UCSD-AML1 (cell line): ENCODE results near the gene SP5.
"Not testable (repeated sequence)": the region's sequence is repeated elsewhere in the genome, so short reads cannot be mapped to it uniquely, and the experiment has no call there.

ENCODE experiments used
- DNase-seq: peaks from one replicate; lab custom pipeline; 2025; ENCODE audit not compliant: unreplicated experiment; lab: John Stamatoyannopoulos, UW

SP5 gene

DNA sequence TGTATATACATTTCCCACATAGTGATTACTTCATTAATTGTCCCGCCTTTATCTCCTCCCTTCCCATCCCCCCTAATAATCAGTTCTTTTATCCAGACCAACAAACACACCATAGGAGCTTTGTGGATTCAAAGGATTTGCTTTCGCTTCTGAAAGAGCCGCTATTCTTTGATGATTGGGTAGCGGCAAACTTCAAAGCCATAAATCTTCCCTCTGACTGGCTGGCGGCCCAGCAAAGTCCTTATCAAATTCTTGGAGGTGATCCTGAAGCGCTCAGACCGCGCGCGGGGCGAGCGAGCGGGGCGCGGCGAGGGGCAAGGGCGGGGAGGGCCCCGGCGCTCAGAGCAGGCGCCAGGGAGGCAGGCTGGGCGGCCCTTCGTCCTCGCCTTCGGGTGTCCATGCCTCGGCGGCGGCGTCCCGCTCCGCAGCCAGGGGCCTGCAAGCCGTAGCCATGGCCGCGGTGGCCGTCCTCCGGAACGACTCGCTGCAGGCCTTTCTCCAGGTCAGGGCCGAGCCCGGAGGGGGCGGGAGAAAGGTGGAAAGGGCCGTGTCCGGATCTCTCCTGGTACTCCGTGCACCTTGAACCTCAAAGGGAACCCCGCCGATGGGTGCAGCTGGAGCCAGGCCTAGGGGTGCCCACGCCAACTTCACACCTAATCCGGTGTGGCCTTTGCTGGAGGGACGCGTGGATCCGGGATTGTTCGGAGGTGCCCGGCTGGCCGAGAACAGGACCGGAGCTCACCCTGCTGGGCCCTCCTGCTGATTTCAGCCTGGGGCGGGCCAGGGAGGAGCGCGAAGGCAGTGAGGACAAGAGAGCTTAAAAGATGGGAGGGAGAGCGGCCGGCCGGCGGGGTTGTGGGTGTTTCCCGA lies at the start of gene SP5:
SP5 (plus strand) TSS at position 276 of the 870 bp plus-strand sequence; CDS start at position 452, 176 bp downstream.
- no peak for DNase-seq

DNA sequence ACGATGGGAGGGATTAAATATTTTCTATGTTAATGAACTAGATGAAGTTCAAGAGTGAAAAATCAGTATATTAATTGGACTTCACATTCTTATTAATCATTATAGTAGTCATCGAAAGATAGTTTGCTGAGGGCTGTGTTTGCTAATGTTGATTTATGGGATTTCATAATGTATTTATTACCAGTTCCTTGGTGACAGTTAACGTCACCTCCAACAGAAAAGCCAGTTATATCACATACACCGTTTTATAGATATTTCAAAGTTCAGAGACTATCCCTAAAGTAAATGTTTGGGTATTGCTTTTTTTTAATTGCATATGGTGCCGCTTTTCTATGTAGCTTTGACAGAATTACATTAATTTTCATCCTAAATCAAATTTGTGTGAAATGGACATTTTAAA lies 49.4 kb upstream of the SP5 start:
- DNase-seq = no peak

DNA sequence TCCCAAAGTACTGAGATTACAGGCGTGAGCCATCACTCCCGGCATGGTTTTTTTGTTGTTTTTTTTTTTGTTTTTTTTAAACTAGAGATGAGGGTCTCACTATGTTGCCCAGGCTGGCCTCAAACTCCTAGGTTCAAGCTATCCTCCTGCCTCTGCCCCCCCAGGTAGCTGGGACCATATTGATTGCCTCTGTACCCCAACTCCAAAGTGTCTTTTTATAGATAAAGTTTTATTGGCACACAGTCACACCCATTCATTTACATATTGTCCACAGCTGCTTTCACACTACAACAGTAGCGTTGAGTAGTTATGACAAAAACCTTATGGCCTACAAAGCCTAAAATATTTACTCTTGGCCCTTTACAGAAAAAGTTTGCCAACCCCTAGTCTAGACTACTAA lies 45.2 kb upstream of the SP5 start:
- no peak for DNase-seq

DNA sequence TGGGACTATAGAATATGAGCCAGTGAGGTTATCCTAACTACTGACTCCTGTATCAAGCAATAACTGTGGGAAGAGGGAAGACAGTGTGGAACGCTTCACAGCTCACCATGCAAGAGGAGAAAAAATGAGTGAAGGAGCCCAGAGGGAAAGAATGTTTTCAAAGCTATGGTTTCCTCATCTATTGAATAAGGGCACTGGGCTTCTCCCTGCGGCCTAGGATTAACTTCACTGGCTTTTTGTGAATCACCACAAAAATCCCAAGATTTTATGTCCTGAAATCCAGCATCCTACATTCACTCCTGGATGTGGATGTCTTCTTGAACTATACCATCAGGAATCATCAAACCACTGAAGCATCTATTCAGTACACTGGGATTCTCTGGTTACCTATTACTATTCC lies 44.5 kb upstream of the SP5 start:
- no peak for DNase-seq

DNA sequence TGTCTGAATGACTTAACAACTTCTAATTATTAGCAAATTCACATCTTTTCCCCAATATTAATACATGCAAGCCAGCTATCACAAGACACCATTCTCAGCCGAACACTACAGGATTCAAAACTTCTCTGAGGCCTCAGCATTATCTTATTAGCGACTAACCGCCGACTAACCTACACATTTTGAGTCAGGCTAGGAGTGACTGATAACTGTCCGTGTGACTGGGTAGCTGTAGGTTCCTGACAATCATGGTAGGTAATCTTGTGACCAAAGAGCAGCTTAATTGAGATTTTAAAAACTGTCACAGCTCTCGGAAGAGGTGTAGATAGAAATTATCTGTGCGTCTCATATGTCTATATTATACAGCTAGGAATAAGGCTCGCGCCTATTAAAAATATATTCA lies 44.1 kb upstream of the SP5 start:
- no peak for DNase-seq

DNA sequence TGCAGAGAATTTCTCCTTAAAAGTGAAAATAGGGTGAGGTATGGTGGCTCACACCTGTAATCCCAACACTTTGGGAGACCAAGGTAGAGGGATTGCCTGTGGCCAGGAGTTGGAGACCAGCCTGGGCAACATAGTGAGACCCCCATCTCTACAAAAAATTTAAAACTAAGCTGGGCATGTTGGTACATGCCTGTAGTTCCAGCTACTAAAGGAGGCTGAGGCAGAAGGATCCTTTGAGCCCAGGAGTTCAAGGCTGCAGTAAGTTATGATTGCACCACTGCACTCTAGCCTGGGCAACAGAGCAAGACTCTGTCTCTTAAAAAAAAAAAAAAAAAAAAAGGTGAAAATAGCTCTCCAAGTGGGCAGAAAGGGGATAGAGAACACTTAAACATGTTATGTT lies 40.9 kb upstream of the SP5 start:
- DNase-seq = not testable (repeated sequence)

DNA sequence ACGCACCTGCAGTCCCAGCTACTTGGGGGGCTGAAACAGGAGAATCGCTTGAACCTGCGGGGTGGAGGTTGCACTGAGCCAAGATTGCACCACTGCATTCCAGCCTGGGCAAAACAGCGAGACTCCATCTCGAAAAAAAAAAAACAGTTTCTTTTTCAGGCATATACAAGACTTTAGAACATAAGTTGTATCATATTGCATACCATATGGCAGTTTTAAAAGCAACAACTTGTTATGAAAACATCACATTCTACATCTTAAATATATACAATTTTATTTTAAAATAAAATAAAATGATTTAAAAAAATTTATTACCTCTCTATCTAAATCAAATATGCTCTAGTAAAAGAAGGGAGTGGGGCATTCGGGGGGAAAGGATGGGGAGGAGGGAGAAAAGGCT lies 39.4 kb upstream of the SP5 start:
- DNase-seq = no peak

DNA sequence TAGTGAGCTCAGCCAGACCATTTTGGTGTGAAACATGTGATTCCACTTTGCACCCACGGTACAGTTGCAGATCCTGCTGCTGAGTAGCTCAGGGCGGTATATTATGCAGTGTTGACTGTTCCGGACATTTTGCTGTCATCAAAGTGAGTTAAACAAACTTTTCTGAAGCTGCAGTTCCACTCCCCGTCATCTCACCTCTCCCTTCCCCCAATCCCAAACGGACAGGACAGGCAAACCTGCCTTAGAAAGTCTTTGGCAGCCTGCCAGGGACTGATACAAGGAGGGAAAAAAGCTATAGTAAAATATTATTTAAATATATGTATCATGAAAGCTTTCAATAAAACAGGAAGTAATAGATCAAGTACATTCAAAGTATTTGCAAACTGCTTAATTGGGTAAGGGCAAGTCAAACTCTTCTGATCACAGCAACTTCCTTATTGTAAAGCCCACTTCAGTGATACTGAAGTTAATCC lies 35.5 kb upstream of the SP5 start:
- DNase-seq = no peak

DNA sequence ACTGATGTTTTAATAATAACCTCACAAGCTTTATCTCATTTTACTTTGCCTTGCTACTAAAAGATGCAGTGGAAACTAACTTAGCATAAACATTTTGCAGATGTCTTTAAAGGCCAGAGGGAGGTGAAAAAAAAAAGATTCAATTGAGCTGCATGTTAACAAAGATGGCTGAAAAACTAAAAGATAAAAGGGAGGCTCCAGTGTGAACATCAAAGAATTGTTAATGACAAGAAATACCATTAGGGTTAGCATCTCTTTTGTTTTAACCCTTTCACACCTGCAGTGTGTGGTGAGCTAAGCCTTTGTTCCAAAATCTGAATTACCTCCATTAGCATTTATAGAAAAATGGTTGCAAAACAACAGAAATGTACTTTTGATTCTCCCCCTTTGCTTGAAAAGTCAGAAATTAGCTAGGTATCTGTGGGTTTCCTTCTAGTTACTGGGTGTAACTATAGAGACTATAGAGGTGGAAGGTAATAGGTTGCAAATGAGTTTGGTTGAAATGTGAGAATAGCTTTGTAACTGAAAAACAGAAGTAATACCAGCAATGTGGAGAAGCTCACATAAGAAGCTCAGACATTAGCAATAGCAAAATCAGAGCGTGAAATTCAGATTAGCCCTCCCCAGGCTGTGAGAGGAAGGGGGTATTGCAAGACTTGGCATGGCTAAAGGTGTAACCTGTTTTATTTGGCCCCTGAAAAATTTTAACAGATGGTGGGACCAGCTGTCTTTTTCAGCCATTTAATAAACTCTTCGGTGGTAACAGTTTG lies 34.8 kb upstream of the SP5 start:
- DNase-seq = no peak

DNA sequence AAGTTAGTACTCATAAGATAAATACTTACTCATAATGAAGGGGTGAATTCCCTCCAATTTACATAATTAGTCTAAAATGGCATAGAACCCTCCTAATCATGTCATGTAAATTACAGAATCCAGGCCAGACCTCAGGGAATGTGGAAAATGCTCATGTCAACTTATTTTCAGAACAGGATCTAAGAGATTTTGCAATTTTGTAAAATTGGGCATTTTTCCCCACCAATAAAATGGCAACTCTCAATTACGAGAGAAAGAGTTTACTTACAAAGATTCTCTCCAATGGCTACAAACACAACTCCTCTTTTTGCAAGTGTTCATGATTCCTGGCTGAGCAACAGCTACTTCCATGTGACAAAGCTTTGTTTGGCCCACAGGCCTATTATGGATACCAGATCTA lies 33.8 kb upstream of the SP5 start:
- DNase-seq = no peak

DNA sequence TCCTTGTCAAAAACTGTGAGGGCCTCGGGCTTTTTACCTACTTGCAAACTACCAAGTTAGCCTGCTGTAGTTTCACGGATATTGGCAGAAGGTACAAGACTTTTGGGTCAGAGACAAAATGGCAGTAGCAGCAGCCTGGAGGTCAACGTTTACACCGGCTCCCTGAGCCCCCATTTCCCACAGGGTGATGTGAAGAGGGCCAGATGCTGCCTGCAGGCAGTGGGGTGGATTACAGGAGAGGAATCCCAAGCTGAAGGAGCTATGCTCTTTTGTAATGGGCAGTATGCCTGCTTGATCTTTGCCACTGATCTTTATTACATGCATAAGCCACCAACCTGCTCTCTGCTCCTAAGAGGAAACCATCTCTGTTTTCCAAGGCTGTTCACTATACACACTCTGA lies 29.5 kb upstream of the SP5 start:
- DNase-seq = no peak

DNA sequence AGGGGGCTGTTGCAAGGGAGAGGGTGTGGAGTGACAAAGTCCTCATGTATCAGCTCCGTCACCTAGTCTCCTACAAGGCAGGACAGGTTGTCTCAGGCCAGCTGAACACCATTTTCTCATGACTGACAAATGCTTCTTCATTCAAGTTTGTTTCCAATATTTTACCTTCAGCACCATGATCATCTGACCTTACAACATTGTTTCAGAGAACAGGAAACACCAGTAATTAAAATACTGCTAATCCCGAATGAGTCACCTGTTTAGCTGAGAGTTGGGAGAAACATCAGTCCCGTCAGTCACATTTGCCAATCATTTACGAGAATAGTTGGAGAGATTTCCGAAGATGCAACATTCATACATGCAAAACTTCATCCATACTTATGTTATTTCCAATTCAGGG lies 25.7 kb upstream of the SP5 start:
- DNase-seq = no peak

DNA sequence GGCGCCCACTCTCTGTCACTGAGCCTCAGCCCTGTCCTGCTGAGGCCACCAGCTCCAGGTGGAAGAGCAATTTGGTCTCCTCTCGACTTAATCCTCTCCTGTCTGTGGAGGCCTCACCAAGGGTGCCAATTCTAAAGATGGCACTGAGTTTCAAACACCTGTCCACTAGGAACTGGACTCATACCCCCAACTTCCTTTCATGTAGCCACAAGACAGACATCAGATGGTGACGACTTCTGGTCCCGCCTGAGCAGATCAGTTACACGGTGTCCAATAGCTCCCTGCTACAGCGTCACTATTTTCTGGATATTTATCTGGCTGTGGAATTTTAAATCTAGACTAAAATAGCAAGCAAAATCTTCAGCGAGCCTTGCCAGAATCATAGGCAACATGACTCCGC lies 24.5 kb upstream of the SP5 start:
- DNase-seq = no peak

DNA sequence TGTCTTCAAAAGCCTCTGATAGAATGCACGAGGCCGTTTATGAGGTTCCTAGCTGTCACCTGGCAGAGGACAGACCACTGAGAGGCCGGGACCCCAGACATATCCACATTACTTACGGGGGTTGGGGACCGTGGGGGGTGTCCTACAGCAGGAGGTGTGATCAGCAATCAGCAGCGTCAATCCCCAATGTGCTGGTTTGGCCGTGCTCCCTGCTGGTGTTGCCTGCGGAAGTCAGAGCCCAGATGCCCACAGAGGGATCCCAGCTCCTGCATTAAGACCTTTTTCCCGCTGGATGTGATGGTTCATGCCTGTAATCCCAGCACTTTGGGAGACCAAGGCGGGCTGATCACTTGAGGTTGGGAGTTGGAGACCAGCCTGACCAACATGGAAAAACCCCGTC lies 20.8 kb upstream of the SP5 start:
- no peak for DNase-seq

DNA sequence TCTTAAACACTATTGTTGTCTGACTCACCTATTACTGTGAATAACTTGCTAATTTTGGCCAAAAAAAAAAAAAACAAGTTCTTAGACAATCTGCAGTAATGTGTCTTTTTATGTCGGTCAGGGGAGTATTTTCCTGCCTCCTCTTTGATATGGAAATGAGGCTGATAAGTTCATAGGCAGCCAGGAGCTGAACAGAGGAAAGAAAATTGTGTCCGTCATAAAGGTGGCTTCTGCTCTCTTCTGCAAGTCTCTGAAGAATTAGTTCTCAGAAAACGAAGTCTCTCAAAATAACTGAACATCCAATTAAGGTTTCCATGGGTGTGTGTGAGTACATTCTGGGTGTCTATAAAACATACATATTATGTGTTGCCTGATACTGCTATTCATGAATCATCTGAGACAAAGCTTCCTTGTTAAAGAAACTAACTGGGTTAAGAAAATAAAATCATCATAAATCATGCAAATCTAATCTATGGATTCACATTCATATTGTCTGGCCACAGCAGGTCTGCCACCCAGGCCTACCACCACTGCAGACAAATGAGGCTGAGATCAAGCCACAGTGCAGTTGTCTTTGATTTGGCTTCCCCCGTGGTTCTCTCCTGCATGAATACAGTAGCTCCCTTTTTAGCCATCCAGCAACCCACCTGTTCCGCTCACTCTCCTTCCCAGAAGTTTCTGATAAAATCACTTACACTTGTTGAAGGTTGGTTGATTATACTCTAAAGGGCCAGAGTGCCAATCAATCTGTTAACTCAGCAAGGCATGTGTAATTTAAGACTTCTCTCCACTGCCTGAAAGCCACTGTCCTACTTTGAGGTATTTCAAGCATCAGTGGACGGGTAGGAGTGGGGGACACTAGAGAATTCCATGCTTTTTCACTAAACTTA lies 19.4 kb upstream of the SP5 start:
- DNase-seq = no peak

DNA sequence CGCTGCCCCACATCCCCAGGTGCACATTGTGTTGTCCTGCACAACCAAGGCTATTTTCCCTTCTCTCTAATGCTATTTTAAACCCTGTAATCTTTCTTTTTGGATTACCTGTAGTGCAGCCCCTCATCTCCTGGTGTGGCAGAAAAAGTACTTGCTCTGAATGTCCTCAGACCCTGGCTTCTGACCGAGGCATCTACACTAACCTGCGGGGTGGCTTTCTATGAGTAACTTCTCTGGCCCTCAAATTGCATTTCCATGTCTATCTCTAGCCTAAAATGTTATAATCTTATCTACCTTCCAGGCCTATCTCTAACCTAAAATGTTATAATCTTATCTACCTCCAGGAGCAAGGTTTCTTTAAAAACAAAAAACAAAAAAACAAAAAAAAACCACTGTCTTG lies 18.2 kb upstream of the SP5 start:
- no peak for DNase-seq

DNA sequence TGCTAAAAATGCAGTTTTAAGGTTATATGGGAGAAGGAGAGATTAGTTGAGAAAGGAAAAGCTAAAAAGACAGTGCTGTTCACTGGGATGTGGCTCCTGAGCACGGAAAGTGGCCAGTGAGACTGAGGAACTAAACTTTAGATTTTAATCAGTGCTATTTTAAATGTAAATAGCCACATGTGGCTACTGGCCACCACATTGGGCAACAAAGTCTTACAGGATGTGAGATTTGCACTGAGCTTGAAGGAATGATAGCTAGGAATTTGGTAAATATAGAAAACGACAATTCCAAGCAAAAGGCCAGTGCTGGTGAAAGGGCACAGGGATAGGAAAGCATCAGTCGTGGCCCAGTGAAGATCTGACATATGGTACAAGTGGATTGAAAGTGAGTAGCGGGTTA lies 14.1 kb upstream of the SP5 start:
- DNase-seq = no peak

DNA sequence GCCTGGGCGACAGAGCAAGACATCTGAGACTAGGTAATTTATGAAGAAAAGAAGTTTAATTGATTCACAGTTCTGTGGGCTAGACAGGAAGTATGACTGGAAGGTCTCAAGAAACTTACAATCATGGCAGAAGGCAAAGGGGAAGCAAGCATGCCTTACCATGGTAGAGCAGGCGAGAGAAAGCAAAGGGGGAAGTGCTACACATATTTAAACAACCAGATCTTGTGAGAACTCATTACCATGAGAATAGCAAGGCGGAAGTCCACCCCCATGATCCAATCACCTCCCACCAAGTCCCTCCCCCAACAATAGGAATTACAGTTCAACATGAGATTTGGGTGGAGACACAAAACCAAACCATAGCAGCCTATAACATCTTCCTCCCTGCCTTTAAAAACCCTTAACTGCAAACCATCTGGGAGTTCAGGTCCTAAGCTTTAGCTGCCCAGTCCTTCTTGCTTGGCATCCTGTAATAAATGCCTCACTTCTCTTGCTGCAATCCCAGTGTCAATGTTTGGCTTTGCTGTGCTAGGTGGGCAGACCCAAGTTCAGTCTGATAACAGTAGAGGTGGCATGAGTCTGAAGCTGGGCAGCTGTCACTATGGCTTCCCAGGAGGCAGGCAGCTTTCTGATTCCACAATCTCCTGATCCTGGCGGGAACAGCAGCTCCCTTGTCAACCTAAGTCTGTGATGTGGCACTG lies 11.2 kb upstream of the SP5 start:
- no peak for DNase-seq

DNA sequence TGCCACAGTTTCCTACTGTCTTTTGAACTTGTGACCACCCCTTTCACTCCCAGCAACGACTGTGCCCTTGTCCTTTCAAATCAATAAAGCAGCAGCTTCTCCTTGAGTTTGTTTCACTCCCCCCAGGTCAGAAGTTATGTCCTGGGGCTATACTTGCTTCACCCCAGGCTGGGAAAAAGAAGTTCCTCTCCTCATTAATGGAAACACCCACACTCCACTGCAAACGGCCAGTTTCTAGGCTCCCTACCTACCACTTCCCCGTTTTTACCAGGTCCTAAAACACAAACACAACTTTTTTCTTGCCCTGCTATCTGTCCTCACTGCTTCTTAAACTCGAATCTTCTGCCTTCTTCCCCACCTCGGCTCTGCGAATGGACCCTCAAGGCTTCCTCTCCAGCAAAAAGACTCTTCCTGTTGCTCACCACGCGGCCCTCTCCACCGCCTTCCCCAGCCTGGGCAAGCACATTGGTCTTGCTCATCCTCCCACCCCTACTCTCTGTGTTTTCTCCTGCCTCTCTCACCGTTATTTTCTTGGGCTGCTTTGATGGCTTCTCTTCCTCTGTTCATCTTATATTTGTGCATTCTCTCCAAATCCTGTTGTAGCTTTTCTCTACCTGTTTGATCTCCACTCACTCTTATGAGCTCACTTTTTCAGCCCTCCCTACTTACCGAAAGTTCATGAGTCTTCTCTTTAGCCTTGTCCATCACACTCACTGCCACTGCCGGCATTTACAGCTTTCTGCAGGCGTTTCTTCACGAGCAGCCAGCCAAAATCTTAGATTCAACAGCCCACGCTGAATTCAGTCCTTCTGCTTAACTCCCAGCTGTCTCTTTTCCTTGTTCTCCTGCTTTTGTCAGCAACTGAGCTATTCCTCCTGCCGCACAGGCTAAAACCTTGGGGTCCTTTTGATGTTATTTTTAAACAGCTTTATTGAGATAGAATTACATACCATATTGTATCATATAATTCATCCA lies 7.0 kb upstream of the SP5 start:
- peak; percentile 18 for DNase-seq

DNA sequence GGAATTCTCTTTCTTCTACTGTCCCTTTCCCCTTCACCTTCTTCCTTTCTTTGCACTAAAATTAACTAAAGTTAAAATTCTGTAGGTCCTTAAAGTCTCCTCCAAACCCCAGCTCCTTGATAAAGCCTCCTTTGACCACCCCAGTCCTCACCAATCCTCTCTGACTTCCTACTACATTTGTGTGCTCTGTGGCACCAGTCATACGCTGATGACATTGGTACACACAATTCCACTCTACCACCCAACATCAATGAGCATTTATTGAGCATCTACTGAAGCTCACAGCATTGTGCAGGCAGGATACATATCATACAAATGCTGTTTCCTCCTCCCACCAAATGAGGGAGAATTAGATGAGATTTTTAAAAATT lies 4.5 kb upstream of the SP5 start:
- DNase-seq = no peak
